NCI-H82 (cell line): ENCODE data around the gene MRPL18.
"Not testable (repeated sequence)": the region's sequence is repeated elsewhere in the genome, so short reads cannot be mapped to it uniquely, and the experiment has no call there.

ENCODE experiments used
- DNase-seq: peaks from one replicate; lab custom pipeline; 2025; lab: John Stamatoyannopoulos, UW

Gene MRPL18

GRCh38 chr6:159777240-159777904 is 12.9 kb upstream of the MRPL18 start:
- no peak for DNase-seq

GRCh38 chr6:159778131-159778530 is 12.1 kb upstream of the MRPL18 start:
- no peak for DNase-seq

- DNase-seq, result peak; percentile 26
These were observed 11.6 kb upstream of the MRPL18 start for GRCh38 chr6:159778542-159779103.

- no peak for DNase-seq
These were observed 2.0 kb upstream of the MRPL18 start for GRCh38 chr6:159788276-159788675.

- DNase-seq, result peak; percentile 46
These were observed 1.4 kb upstream of the MRPL18 start for GRCh38 chr6:159788753-159789376.

GRCh38 chr6:159789377-159790148 is 704 bp upstream of the MRPL18 start, which contains the start of gene TCP1:
TSS of gene TCP1 (minus strand) at chr6:159789602. CDS start at chr6:159789468, 134 bp downstream.
- DNase-seq, result peak; percentile 100

GRCh38 chr6:159790956-159791598 is 810 bp downstream of the MRPL18 start:
- DNase-seq, result peak; percentile 47

- peak; percentile 78 for DNase-seq
These were observed 4.7 kb downstream of the MRPL18 start for GRCh38 chr6:159794976-159795375.

- DNase-seq, result no peak
These were observed 7.3 kb downstream of the MRPL18 start for GRCh38 chr6:159797554-159797953.

- DNase-seq, result no peak
These were observed 10.0 kb downstream of the MRPL18 start, which contains the start of gene PNLDC1 for GRCh38 chr6:159800141-159800865. TSS of gene PNLDC1 (plus strand) at chr6:159800276. CDS start at chr6:159800308, 32 bp downstream.

- DNase-seq, result no peak
These were observed 11.7 kb downstream of the MRPL18 start for GRCh38 chr6:159801935-159802334.

- no peak for DNase-seq
These were observed 14.2 kb downstream of the MRPL18 start for GRCh38 chr6:159804504-159804903.

- no peak for DNase-seq
These were observed 15.3 kb downstream of the MRPL18 start for GRCh38 chr6:159805440-159806020.

GRCh38 chr6:159806021-159806458 is 15.8 kb downstream of the MRPL18 start:
- no peak for DNase-seq

- DNase-seq, result no peak
These were observed 17.0 kb downstream of the MRPL18 start for GRCh38 chr6:159807150-159807858.

- no peak for DNase-seq
These were observed 18.4 kb downstream of the MRPL18 start for GRCh38 chr6:159808647-159809046.

- DNase-seq, result no peak
These were observed 18.9 kb downstream of the MRPL18 start for GRCh38 chr6:159809149-159809548.

GRCh38 chr6:159813781-159814180 is 23.5 kb downstream of the MRPL18 start:
- no peak for DNase-seq

GRCh38 chr6:159815410-159815809 is 25.1 kb downstream of the MRPL18 start:
- DNase-seq, result no peak

GRCh38 chr6:159816775-159817174 is 26.5 kb downstream of the MRPL18 start:
- DNase-seq, result not testable (repeated sequence)
